GM20431 (cell line): ENCODE measurements around the gene CDS2.

ENCODE experiments used
- in situ Hi-C: fragments of 300-500 bp; cut with MseI, MboI; formaldehyde crosslinking; loops from one replicate; pipeline ENCODE4 v1.15.0; 2020; ENCODE audit warnings: low sequenced_read_pairs; ENCODE audit not compliant: unreplicated experiment

CDS2 gene

DNA sequence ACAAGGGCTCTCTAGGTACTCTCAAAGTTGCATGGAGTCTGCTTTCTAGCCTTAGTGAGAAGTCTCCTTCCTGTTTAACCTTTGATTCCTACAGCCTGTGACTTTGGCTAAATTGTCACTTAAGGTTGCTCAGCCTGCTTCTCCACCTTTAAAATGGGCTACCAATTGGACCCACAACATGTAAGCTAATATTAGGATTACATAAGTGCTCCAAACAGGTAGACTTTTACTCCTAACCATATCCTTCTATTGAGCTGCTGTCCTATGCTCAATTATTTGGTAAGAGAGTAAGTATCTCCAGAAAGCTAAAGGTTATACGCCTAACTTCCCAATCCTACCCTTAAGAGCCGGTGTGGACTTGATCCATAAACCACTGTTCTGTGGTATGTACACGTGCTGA is 9.9 kb upstream of the CDS2 start:
- in situ Hi-C loops = no loop called here

DNA sequence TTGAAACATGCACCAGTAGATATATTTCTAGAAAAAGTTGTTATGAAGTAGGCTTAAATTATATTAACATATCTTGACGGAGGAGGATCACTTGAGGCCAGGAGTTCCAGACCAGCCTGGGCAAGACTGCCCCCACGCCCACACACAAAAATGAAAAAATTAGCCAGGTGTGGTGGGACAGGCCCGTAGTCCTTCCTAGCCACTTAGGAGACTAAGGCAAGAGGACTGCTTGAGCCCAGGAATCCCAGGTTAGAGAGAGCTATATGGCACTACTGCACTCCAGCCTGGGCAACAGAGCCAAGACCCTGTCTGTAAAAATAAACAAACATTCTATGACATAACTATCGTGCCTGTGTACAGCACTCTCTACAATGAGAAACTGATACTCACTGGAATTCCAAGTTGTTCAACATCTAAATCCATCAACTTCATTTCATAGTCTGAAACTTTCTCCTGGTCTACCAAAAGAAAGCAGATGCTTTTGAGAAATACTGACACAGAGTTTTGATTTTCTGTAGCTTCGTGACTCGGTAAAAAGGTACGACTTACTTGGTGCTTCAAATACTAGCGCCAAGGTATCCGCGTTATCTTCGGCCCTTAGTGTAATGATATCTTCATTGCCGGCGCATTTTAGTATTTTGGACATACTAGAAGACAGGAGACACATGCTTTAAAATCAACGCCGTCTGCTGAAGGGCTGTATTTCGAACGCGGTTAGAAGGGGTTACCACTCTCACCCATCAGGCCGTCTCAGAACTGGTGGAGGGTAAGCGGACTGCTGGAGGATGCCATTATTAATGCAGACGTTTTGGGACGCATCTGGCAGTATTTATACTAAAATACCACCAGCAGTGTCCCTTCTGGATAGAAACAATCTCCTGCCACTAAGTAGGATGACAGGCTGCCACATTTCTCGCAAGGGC is 8.3 kb upstream of the CDS2 start:
- in situ Hi-C loops = no loop called here

DNA sequence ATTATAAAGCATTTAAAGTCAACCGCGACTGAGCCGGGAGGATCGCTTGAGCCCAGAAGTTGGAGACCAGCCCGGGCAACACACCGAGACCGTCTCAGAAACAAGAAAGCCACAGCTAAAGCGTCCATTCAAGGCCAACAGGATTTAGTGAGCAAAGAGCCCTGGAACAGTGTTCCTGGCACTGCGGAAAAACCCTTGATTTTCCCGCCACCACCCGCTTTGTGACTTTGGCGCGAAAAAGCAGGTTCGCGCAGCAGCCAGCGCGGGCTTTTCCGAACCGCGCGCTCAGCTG is 7.7 kb upstream of the CDS2 start:
- in situ Hi-C loops = no loop called here

DNA sequence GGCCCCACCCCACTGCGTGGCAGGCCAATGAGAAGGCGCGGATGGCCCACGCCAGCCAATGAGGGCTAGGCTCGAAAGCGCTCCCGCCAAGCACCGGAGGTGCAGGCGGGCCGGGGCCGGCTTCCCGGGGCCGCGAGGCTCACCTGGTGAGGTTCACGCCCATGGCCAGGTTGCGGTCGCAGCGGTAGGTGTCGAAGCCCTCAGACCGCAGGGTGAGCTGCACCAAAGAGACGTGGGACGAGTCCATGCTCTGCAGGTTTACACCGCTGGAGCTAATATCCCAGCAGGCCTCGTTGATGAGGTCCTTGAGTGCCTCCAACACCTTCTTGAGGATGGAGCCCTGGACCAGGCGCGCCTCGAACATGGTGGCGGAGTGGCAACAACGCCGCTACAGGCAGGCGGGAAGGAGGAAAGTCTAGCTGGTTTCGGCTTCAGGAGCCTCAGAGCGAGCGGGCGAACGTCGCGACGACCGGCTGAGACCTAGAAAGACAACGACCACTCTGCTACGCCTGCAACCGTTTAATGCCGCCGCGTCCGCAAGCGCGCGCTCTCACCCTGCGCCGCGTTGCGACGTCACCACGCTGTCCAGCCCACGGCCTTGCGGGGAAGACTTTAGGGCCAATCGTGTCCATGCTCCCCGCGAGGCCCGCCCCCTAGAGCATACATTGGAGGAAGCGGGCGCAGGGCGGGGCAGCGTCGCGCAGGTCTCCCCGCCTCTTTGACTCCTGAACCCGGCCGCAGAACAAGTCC is 7.2 kb upstream of the CDS2 start, which contains the start of gene PCNA:
Gene PCNA (minus strand): TSS at position 524 of the 750 bp plus-strand sequence. CDS start 160 bp downstream, at position 364.
- in situ Hi-C loops = loop anchor here (10.0 kb wide), 1 partner anchor 75 kb away; no protein-coding TSS in a partner anchor

DNA sequence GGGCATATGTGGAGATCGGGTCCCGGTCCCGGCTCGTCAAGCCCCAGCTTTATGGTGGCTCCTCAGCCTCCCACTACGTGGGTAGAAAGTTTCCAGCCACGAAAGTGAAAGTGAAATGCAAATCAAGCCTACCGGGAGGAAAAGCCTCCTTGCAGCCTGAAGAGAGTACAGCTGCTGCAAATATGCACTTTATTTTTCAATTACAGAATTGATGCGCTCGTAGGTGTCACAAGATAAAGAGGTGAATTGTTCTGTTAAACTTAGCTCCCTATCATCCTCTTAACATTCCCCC is 6.7 kb upstream of the CDS2 start:
- in situ Hi-C loops = loop anchor here (10.0 kb wide), 1 partner anchor 75 kb away; no protein-coding TSS in a partner anchor

DNA sequence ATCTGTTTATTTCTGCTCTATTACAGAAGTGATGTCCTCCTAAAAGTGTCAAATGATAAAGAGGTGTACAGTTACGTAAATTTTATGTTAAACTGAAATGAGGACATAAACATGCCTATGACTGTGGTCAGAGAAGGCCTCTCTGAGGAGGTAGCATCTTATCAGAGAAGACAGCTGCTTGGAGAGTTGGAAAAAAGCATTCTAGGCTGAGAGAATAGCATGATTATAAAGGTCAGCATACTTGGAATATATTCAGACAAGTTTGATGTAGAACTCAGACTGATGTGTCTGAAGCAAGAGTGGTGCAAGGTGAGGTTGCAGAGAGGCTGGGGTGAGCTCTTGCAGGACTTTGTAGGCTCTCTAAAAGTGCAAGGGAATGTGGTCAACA is 3.9 kb upstream of the CDS2 start:
- in situ Hi-C loops = loop anchor here (10.0 kb wide), 1 partner anchor 72 kb away; no protein-coding TSS in a partner anchor

DNA sequence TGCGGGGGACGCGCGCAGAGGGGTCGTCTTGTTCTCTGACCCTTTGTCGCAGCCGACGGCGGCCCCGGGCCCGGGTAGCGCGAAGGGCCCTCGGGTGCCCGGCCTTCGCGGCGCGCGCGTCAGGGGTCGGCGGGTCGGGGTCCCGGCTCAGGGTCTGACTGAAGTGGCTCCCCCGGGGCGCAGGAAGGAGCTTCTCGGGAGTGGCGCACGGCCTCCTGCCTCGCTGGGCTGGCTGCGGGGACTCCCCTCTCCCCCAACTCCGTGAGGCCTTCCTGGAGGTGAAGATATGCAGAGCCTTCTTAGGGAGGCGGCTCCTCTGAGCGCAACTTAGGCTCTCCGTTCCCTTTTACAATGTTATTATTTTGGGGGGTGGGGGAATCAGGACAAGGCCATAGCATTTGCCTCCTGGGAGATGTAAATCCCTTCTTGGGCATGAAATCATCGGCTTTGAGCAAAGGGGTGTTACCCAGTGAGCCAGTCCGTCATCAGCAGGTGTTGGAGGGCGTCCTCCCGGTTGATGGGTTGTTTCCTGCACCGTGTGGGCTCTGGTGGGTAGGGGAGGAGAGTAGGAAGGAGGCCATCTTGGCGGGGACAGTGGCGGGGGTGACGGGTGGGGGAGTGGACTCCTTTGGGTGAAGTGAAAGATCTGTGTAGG is 523 bp downstream of the CDS2 start:
- in situ Hi-C loops = loop anchor here (10.0 kb wide), 1 partner anchor 67 kb away; no protein-coding TSS in a partner anchor

DNA sequence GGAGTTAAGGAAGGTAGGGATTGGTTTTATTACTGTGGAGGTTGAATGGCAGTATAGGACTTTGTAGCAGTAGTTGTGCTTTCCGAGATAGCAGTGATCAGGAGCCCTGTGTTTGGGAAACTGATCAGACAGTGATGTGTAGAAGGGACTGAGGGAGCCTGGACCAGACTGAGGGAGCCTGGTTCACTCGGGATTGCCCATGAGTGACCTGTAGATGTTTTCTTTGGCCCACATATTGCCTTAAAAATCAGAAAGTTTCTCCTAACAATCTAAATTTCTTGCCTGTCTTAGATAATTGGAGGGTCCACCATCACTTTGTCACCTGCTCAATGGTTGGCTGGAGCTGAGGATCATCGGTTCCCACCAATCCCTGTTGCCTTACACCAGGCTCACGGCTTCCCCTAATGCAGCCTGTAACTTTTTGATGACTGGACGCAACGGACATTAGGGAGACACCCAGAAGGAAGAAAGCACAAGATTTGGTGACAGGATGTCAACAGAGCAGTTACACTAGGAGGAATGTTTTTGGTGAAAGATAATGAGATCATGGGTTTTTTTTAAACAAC is 1.1 kb downstream of the CDS2 start:
- in situ Hi-C loops = loop anchor here (10.0 kb wide), 1 partner anchor 67 kb away; no protein-coding TSS in a partner anchor

DNA sequence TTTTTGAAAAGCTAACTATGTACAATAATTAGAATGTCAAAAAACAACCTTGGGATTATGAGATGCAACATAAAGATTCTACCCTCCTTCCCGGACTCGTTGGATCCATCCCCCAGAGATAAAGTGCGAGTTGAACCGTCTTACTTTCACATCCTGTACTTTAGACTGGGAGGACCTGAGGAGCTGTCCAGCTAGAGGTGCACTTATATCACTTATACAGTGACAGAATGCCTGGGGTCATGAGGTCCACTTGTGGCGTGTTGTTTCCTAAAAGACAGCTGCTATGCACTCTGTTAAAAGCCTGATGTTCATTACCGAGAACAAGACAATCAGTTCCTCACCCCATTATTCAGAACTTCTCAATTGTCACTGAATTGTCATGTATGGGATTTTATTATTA is 2.1 kb downstream of the CDS2 start:
- in situ Hi-C loops = loop anchor here (10.0 kb wide), 1 partner anchor 66 kb away; no protein-coding TSS in a partner anchor

DNA sequence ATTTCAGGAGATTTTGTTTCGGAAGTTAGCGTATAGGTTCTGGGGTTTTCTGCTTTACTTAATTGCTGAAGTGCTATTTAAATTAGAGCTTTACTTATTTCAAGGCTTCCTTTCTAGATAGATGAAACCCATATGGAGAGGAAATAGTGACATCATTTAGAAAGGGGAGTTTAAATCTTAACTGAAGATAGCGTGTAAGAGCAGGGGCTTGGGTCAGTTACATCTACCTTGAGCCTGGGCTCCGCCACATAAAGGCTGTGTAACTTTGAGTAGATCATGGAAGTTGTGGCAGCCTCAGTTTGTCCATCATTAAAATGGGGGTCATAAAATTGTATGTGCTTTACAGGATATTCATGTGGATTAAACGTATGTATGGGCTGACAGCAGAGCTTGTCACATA is 4.7 kb downstream of the CDS2 start:
- in situ Hi-C loops = no loop called here

DNA sequence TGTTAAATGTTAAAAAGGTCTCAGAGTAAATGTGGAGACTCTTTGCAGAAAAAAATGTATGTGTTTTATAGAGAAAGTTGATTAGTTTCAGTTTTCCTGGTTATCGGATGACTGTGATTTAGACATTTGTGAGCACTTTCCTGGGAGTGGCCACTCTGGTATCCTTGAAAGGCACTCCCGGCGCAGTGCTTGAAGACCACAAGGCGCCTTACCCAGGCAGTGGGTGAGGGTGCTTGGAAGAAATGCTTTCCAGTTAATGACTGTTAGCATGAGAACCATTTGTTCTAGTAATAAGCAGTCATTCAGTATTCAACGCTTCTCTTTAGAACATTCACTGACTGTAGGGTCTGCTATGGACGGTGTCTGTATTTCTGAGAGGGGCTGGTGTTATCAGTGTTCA is 7.2 kb downstream of the CDS2 start:
- in situ Hi-C loops = no loop called here

DNA sequence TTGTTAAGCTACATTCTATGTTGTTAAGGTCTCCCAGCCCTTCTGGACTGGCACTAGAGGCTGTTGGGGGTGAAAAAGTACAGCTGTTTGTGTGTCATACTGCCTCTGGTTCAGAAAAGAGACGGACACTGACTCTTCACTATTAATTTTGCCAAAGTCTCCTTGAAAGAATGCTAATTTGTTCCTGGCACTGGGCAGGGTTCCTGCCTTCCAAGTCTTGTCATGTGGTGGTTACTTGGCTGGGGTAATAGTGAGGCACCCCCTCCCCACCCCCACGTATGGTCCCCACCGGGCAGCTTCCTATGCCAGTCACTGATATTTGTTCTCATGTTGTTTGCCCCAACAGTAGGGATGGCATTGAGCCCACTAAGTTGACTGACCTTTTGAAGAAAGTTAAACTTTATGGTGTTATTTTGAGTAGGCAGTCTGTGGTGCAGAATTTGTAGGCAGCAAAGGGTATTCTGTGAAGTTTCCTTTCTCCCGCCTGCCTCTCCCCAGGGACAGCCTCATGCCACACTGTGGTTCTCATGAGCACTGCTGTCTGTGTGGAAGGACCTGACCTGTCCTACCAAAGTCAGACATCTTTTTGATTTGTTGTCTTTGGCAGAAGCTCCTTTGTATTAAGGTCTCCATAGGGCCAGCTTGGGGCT is 8.7 kb downstream of the CDS2 start:
- in situ Hi-C loops = no loop called here

DNA sequence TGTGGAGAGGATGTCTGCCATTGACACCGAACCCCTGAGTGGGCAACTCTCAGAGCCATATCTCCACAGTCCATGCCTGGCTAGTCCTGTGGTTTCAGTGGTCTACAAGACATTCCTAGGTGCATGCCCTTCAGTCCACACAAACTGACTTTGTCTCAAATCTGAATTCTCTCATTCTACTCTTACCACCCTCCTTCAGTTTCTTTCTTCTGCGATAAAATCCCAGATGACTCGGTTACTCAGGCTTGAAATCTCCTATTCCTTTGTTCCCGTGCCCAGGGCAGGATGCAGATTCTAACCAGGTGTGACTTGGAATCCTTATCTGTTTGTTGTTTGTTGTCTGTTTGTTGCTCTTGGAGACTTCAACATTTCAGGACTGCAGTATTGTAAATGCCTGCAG is 9.3 kb downstream of the CDS2 start:
- in situ Hi-C loops = no loop called here

DNA sequence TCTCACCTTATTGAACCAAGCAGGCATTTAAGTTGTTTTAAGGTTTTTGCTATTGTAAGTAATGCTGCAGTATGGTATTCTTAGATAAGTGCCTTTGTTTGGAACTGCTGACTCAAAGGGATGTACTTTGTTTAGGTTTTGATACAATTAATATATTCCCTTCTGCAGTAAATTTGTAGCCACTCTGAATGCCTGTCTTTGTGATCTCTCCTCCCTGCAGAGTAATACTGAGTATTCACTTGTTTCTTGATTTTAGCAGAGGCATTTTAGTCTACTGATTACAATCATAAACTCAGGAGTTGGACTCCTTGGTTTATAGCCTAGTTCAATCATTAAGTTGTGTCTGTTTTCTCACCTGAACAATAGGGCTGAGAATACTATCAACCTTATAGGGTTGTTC is 13.4 kb downstream of the CDS2 start:
- in situ Hi-C loops = no loop called here

DNA sequence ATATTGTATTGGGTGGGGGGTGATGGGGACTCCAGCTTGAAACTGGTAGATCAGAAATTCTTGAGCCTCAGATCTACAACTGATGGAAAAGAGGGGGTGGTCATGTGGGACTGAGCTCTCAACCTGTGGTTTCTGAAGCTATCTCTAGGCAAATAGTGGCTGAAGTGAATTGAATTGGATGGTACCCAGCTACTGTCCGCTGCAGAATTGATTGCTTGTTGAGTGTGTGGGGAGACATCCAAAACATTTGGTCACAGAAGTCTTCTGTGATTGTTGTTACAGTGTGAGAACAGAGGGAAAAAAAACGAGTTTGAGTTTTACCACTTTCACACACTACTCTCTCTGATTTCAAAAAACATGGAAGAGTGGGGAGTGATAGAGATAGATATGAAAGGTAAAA is 14.8 kb downstream of the CDS2 start:
- in situ Hi-C loops = no loop called here

DNA sequence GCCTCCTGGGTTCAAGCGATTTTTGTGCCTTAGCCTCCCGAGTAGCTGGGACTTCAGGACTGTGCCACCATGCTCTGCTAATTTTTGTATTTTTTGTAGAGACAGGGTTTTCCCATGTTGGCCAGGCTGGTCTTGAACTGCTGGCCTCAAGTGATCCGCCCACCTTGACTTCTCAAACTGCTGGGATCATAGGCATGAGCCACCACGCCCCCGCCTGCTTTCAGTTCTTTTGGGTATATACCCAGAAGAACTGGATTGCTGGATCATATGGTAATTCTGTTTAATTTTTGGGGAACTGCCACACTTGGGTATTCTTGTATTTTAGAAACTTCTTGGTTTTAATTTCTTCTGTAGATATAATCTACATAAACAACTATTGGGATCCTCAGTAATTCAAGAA is 17.0 kb downstream of the CDS2 start:
- in situ Hi-C loops = no loop called here

DNA sequence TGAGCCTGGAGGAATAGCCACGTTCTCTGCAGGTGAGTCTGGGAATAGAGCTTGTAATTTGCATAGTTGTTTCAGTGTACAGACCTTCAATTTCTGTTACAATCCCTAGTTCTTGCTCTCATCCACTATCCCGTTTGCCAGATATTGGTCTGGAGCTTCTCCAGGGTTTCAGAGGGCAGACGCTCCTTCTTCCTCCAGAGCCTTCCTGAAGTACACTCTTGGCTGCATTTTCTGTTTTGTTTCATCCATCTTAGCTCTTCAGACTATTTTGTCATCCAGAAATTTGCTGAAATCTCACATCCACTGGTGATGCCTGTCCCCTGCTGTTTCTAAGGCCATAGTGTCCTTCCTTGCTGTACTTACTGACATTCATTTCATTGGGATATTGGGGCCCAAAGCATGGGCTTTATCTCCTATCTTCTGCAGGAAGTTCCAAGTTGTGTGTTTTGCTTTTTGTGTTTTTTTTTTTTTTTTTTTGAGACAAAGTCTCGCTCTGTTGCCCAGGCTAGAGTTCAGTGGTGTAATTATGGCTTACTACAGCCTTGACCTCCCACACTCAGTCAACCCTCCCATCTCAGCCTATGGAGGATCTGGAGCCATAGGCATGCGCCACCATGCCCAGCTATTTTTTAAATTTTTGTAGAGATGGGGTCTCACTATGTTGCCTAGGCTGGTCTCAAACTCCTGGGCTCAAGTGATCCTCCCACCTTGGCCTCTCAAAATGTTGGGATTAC is 18.7 kb downstream of the CDS2 start:
- in situ Hi-C loops = no loop called here

DNA sequence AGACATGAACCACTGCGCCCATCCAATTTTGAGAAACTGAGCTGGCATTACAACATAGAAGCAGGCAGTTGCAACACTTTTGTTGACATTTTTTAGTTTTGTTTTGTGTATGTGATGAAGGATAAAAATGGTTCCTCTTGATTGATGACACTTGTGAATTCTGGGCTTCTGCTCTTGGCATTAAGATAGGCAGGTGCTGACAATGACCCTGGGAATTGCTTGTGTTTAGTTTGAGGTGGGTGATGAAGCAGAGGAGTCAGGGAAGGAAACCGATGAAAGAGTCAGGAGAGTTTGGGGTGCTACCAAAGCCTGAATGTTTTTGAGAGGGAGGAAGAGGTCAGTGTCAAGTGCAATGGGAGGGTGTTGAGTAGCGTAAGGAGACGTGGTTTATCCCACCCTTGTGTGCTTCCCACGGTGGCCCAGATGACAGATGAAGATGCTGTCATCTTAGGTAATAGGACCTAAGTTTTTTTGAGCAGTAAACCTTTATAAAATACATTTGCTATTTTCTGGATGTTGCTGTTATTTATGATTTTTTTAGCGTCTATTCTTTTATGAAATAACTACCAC is 19.4 kb downstream of the CDS2 start:
- in situ Hi-C loops = no loop called here
